ENCODE measurements around the gene ZDHHC7.

GRCh38 chr16:85042167-85042526 is 30.8 kb upstream of the ZDHHC7 start:
- TF ChIP-seq CTCF (IDR thresholded peaks at IDR 0.05) (no peak), POLR2A (IDR thresholded peaks at IDR 0.05) (no peak)

Data from thyroid gland (tissue), 4 donors.